ENCODE results near the gene COL28A1.

- TF ChIP-seq REST (IDR thresholded peaks at IDR 0.05; ENCODE audit: insufficient read depth in 1 of 2, low read depth in 2 of 2, low read length in 2 of 2) = no peak
- TF ChIP-seq TAF1 (IDR thresholded peaks at IDR 0.05; ENCODE audit: borderline replicate concordance, insufficient read depth, low read length) = no peak
Observed at GRCh38 chr7:7481802-7482201, 53.9 kb downstream of the COL28A1 start.

Measured in PFSK-1 (cell line).